NCI-H2171 (cell line): ENCODE results near the gene CLDN22.
"Not testable (repeated sequence)": the region's sequence is repeated elsewhere in the genome, so short reads cannot be mapped to it uniquely, and the experiment has no call there.

Source experiments
- DNase-seq: peaks from one replicate; lab custom pipeline; 2025; lab: John Stamatoyannopoulos, UW

Gene CLDN22

GRCh38 chr4:183347146-183347545, 27.1 kb upstream of the CLDN22 start:
- DNase-seq = no peak

- no peak for DNase-seq
Measured at GRCh38 chr4:183345261-183345660, 25.2 kb upstream of the CLDN22 start.

GRCh38 chr4:183344523-183345255, 24.6 kb upstream of the CLDN22 start:
- DNase-seq = no peak

- DNase-seq = no peak
Measured at GRCh38 chr4:183343730-183344129, 23.7 kb upstream of the CLDN22 start.

- DNase-seq = no peak
Measured at GRCh38 chr4:183342541-183343533, 22.8 kb upstream of the CLDN22 start.

- DNase-seq = no peak
Measured at GRCh38 chr4:183337833-183338232, 17.8 kb upstream of the CLDN22 start.

- no peak for DNase-seq
Measured at GRCh38 chr4:183337349-183337748, 17.3 kb upstream of the CLDN22 start.

GRCh38 chr4:183335369-183335940, 15.4 kb upstream of the CLDN22 start:
- no peak for DNase-seq

- DNase-seq = no peak
Measured at GRCh38 chr4:183333983-183334382, 13.9 kb upstream of the CLDN22 start.

- DNase-seq = no peak
Measured at GRCh38 chr4:183333202-183333601, 13.1 kb upstream of the CLDN22 start.

- DNase-seq = no peak
Measured at GRCh38 chr4:183332447-183332846, 12.4 kb upstream of the CLDN22 start.

GRCh38 chr4:183330841-183331240, 10.8 kb upstream of the CLDN22 start:
- no peak for DNase-seq

GRCh38 chr4:183329954-183330742, 10.1 kb upstream of the CLDN22 start:
- no peak for DNase-seq

- no peak for DNase-seq
Measured at GRCh38 chr4:183329244-183329643, 9.2 kb upstream of the CLDN22 start.

- no peak for DNase-seq
Measured at GRCh38 chr4:183328832-183329231, 8.8 kb upstream of the CLDN22 start.

- DNase-seq = no peak
Measured at GRCh38 chr4:183327827-183328226, 7.8 kb upstream of the CLDN22 start.

- DNase-seq = no peak
Measured at GRCh38 chr4:183326853-183327252, 6.8 kb upstream of the CLDN22 start.

- DNase-seq = not testable (repeated sequence)
Measured at GRCh38 chr4:183326387-183326786, 6.3 kb upstream of the CLDN22 start.

- DNase-seq = no peak
Measured at GRCh38 chr4:183324619-183325018, 4.5 kb upstream of the CLDN22 start.

- DNase-seq = not testable (repeated sequence)
Measured at GRCh38 chr4:183324056-183324455, 4.0 kb upstream of the CLDN22 start.

GRCh38 chr4:183323295-183323694, 3.2 kb upstream of the CLDN22 start:
- no peak for DNase-seq

GRCh38 chr4:183322326-183322725, 2.2 kb upstream of the CLDN22 start, which contains the start of gene CLDN24:
Gene CLDN24, minus strand, starts transcription at chr4:183322426. Its CDS starts 0 bp downstream, at chr4:183322426.
- no peak for DNase-seq
